AG04450 (cell line): ENCODE results near the gene TRIM7. TPM values are rescaled to one million over a fixed set of nuclear protein-coding genes. Genes with fewer than 3 reads are reported as not detected.
"Not testable (repeated sequence)": the region's sequence is repeated elsewhere in the genome, so short reads cannot be mapped to it uniquely, and the experiment has no call there.

ENCODE experiments used
- CTCF ChIA-PET: fragments of 300-600, 350-600 bp; formaldehyde crosslinking; extraction: SDS; loops from one replicate; lab custom pipeline; 2022; ENCODE audit warnings: antibody characterized with exemption, inconsistent platforms; lab: Charles Lee
- POLR2A ChIA-PET: fragments of 350-600 bp; formaldehyde crosslinking; extraction: SDS; loops from one replicate; lab custom pipeline; 2021; ENCODE audit warnings: antibody characterized with exemption, inconsistent platforms; lab: Yijun Ruan, JAX
- DNase-seq: peaks from one replicate; pipeline ENCODE4 v3.0.0-alpha.2; 2011; ENCODE audit warnings: low read depth, low spot score
- H3K27ac ChIP-seq: one replicate; pipeline ENCODE4 v1.5.1; 2012; ENCODE audit warnings: low read depth, low read length, control low read depth
- H3K27me3 ChIP-seq: one replicate; pipeline ENCODE4 v1.6.0; 2012; ENCODE audit warnings: low read length; ENCODE audit not compliant: control insufficient read depth, insufficient read depth
- H3K4me3 ChIP-seq: 2 replicates; pipeline ENCODE4 v1.5.1; 2011; ENCODE audit warnings: mild to moderate bottlenecking, low read depth, low read length, control low read depth
- H3K9me3 ChIP-seq: 2 replicates; pipeline ENCODE4 v1.5.1; 2012; ENCODE audit warnings: low read length; ENCODE audit not compliant: control insufficient read depth, insufficient read depth
- CTCF ChIP-seq: IDR thresholded peaks from 2 replicates; pipeline ENCODE4 v1.5.1; 2011; ENCODE audit warnings: low read depth, low read length, control low read depth, inconsistent platforms
- polyA plus RNA-seq: library from polyadenylated mRNA; depleted of rRNA; stranded (reverse); fragments of >200 nt; gene quantifications from 2 replicates; pipeline ENCODE4 v1.2.3, GENCODE V29; 2011

TRIM7 gene
- polyA plus RNA-seq, 1 experiment = 1.1 TPM

GRCh38 chr5:181184845-181185216 lies 20.2 kb downstream of the TRIM7 start:
- no peak overlapping the region for H3K4me3 ChIP-seq
- no peak overlapping the region for H3K27ac ChIP-seq
- POLR2A ChIA-PET = interaction anchor here (0.9 to 1.6 kb wide), 5 partner anchors 11 to 374 kb away, joined by 3 to 7 read pairs (median 5); partner anchors contain the start of gene TRIM41
- CTCF ChIA-PET = interaction anchor here (0.6 to 2.7 kb wide), 16 partner anchors 8 to 400 kb away, joined by 3 to 17 read pairs (median 5); no protein-coding TSS in a partner anchor
- TF ChIP-seq CTCF = no peak
- H3K9me3 ChIP-seq = no peaks in the 10 kb centered on the region
- no peak for DNase-seq
- H3K27me3 ChIP-seq = no peaks in the 10 kb centered on the region

- CTCF ChIA-PET = interaction anchor here (0.7 kb wide), 1 partner anchor 21 kb away, joined by 3 read pairs; no protein-coding TSS in a partner anchor
- POLR2A ChIA-PET = no interaction called here
Measured at GRCh38 chr5:181182651-181183050, 22.3 kb downstream of the TRIM7 start.

GRCh38 chr5:181181650-181182565 lies 23.1 kb downstream of the TRIM7 start:
- DNase-seq = no peak
- Histone ChIP-seq H3K4me3 (no peak overlapping the region), H3K27ac (no peak overlapping the region), H3K9me3 (no peaks in the 10 kb centered on the region), H3K27me3 (no peaks in the 10 kb centered on the region)
- POLR2A ChIA-PET = no interaction called here
- CTCF ChIA-PET = interaction anchor here (0.7 kb wide), 1 partner anchor 20 kb away, joined by 3 read pairs; no protein-coding TSS in a partner anchor
- TF ChIP-seq CTCF = peak; percentile 80

More at GRCh38 chr5:181182651-181183050, 22.3 kb downstream of the TRIM7 start:
- H3K9me3 ChIP-seq = no peaks in the 10 kb centered on the region
- DNase-seq = no peak
- no peak overlapping the region for H3K4me3 ChIP-seq
- no peak overlapping the region for H3K27ac ChIP-seq
- no peak for TF ChIP-seq CTCF
- H3K27me3 ChIP-seq = no peaks in the 10 kb centered on the region

- DNase-seq, H3K4me3 ChIP-seq, POLR2A ChIA-PET, H3K27me3 ChIP-seq, H3K27ac ChIP-seq, H3K9me3 ChIP-seq: not testable (repeated sequence)
- CTCF ChIA-PET = interaction anchor here (0.6 kb wide), 1 partner anchor 308 kb away, joined by 3 read pairs; no protein-coding TSS in a partner anchor
Measured at GRCh38 chr5:181177559-181177958, 27.4 kb downstream of the TRIM7 start.

- H3K27ac ChIP-seq = no peak overlapping the region
- POLR2A ChIA-PET = no interaction called here
- DNase-seq = no peak
- TF ChIP-seq CTCF = no peak
- CTCF ChIA-PET = interaction anchor here (0.7 kb wide), 1 partner anchor 493 kb away, joined by 6 read pairs; no protein-coding TSS in a partner anchor
- no peaks in the 10 kb centered on the region for H3K27me3 ChIP-seq
- H3K9me3 ChIP-seq = no peaks in the 10 kb centered on the region; the same call in 1 of the 2 replicates
- no peak overlapping the region for H3K4me3 ChIP-seq
Measured at GRCh38 chr5:181176254-181176952, 28.6 kb downstream of the TRIM7 start.
